TTC549 (cell line): ENCODE data around the gene PSMD13.
"Not testable (repeated sequence)": the region's sequence is repeated elsewhere in the genome, so short reads cannot be mapped to it uniquely, and the experiment has no call there.

Source experiments
- FAIRE-seq: peaks from 2 replicates; lab custom pipeline; 2012; peaks lifted over from hg19 to GRCh38; lab: Jason Lieb, UNC

Gene PSMD13

DNA sequence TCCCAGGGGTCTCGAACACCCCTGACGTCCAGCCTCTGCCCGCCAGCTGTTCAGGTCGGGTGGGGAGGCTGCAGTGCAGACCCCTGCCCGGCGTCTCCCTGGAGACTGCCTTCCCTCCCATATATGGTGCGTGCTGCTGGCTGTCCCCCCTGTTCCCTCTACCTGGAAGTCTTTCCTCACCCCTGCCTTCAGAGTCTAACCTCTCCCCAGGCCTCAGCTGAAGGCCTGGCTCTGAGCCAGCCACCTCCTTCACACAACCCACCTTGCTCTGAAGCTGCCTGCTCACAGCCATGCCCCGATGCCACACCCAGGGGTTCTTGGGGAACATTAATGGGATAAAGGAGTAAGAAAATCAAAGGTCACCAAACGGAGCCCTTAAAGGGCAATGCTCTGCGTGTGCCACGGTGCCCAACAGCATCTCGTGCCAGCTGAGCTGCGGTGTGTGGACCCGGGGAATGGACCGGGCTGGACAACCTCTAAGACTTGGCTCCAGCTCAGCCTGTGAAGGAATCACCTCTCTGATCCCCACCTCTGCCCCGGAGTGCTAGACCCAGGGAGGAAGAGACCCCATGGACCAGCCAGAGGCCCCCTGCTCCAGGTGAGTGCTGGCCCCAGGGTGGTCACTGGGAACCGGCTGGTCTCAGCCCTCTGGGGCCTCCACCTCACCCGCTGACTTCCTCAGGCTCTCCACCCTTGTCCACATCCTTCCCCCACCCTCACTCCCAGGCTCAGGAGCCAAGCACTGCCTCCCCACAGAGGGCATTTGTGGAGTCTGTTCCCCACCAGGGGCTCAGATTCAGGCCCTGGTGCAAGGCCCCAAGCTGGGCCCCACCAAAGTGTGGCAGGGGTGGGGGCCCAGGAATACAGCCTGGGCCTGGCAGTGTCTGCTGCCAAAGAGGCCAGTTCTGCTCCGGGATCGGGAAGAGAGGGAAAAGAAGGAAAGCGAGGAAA lies 41.5 kb downstream of the PSMD13 start, which contains the start of gene NLRP6:
Gene NLRP6, plus strand, starts transcription at position 407 of the 951 bp plus-strand sequence. Its CDS starts 163 bp downstream, at position 570.
- no peak for FAIRE-seq

DNA sequence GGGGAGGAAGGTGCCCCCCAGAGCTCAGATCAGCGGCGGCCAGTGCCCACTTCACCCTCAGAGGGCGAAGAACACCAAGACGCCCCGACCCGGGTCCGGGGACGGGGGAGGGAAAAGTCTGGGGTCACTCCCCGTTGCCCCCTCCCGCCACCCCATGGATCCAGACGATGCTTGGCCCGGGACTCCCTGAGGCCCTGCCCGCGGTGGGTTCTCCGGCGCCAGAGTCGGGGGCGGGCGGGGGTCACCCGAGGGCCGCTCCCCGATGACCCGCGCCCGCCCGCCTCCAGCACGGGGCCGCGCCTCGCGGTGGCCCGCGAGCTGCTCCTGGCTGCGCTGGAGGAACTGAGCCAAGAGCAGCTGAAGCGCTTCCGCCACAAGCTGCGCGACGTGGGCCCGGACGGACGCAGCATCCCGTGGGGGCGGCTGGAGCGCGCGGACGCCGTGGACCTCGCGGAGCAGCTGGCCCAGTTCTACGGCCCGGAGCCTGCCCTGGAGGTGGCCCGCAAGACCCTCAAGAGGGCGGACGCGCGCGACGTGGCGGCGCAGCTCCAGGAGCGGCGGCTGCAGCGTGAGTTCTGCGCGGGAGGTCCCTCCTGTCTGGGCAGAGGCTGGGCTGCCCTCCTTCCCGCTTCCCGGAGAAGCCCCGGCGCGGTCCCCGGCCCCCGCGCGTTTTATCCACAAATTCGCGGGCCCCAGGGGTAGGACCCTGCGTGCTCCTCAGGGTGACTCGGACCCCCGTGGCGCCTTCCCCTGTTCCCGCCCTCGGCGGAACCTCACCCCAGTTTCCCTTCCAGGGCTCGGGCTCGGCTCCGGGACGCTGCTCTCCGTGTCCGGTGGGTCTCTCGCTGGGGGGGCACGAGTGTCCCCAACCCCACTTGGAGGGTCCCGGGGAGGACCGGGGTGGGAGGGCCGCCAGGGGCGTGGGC lies 42.5 kb downstream of the PSMD13 start:
- FAIRE-seq, result no peak

DNA sequence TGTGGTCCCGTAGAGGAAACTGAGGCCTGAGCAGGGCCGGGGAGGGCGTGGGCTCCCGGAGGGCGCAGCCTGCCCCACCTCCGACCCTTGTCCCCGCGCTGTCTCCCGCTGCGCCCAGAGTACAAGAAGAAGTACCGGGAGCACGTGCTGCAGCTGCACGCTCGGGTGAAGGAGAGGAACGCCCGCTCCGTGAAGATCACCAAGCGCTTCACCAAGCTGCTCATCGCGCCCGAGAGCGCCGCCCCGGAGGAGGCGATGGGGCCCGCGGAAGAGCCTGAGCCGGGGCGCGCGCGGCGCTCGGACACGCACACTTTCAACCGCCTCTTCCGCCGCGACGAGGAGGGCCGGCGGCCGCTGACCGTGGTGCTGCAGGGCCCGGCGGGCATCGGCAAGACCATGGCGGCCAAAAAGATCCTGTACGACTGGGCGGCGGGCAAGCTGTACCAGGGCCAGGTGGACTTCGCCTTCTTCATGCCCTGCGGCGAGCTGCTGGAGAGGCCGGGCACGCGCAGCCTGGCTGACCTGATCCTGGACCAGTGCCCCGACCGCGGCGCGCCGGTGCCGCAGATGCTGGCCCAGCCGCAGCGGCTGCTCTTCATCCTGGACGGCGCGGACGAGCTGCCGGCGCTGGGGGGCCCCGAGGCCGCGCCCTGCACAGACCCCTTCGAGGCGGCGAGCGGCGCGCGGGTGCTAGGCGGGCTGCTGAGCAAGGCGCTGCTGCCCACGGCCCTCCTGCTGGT lies 43.4 kb downstream of the PSMD13 start:
- FAIRE-seq, result no peak

DNA sequence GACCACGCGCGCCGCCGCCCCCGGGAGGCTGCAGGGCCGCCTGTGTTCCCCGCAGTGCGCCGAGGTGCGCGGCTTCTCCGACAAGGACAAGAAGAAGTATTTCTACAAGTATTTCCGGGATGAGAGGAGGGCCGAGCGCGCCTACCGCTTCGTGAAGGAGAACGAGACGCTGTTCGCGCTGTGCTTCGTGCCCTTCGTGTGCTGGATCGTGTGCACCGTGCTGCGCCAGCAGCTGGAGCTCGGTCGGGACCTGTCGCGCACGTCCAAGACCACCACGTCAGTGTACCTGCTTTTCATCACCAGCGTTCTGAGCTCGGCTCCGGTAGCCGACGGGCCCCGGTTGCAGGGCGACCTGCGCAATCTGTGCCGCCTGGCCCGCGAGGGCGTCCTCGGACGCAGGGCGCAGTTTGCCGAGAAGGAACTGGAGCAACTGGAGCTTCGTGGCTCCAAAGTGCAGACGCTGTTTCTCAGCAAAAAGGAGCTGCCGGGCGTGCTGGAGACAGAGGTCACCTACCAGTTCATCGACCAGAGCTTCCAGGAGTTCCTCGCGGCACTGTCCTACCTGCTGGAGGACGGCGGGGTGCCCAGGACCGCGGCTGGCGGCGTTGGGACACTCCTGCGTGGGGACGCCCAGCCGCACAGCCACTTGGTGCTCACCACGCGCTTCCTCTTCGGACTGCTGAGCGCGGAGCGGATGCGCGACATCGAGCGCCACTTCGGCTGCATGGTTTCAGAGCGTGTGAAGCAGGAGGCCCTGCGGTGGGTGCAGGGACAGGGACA lies 44.1 kb downstream of the PSMD13 start:
- no peak for FAIRE-seq

DNA sequence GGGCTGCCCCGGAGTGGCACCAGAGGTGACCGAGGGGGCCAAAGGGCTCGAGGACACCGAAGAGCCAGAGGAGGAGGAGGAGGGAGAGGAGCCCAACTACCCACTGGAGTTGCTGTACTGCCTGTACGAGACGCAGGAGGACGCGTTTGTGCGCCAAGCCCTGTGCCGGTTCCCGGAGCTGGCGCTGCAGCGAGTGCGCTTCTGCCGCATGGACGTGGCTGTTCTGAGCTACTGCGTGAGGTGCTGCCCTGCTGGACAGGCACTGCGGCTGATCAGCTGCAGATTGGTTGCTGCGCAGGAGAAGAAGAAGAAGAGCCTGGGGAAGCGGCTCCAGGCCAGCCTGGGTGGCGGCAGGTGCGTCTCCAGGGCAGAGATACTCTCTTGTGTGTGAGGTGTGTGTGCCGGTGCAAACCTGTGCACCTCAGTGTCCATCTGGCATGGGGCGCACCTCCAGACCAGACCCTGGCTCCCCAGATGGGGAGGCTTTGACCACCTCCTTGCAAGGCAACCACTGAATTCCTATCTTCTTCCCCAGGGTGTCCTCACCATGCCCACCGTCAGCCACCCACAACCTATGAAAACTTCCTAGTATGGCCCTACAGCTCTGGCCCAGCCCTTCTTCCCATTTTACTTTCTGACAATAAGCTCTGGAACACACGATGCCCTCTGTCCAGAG lies 44.8 kb downstream of the PSMD13 start:
- FAIRE-seq, result no peak

DNA sequence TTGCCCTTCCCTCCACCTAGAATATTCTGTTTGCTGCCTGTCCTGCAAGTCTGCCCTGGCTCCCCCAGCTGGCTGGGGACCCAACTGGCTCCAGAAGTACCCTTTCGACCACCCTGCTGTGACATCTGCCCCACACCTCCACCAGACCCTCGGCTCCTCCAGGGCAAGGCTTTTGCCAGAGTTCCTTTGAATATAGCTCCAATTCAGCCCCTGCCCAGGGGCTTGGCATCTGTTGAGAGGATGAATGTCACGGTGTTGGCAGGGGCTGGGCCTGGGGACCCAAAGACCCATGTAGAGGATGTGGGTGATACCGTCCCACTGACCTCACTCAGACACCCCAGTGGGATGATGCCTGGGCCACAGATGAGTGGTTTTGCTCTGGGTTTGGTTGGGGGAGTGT lies 45.4 kb downstream of the PSMD13 start:
- no peak for FAIRE-seq

DNA sequence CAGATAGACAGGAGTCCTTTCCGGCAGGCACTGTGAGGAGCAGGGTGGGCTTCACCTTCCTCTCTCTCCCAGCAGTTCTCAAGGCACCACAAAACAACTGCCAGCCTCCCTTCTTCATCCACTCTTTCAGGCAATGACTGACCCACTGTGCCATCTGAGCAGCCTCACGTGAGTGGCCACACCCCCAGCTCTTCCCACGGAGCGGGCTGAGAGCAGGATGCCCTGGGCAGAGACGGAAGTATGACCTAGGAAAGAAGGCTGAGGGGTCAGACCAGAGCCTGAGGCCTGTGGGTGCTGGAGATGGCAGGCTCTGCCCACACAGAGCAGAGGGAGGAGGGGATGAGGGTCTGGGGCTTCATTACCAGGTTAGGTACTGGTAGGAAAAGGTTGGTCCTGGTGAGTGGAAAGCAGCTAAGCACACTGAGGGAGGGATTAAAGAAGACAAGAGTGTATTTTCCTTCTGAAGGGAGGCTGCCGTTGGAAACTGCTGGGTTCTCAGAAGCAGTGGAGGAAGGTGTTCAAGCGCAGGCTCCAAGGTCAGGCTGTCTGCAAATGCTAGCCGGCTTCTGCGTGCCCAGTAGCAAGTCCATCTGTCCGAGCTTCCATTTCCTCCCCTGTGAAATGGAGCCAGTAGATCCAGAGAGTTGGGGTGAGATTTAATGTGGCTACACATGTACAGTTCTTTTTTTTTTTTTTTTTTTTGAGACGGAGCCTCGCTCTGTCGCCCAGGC lies 46.0 kb downstream of the PSMD13 start:
- FAIRE-seq, result no peak

DNA sequence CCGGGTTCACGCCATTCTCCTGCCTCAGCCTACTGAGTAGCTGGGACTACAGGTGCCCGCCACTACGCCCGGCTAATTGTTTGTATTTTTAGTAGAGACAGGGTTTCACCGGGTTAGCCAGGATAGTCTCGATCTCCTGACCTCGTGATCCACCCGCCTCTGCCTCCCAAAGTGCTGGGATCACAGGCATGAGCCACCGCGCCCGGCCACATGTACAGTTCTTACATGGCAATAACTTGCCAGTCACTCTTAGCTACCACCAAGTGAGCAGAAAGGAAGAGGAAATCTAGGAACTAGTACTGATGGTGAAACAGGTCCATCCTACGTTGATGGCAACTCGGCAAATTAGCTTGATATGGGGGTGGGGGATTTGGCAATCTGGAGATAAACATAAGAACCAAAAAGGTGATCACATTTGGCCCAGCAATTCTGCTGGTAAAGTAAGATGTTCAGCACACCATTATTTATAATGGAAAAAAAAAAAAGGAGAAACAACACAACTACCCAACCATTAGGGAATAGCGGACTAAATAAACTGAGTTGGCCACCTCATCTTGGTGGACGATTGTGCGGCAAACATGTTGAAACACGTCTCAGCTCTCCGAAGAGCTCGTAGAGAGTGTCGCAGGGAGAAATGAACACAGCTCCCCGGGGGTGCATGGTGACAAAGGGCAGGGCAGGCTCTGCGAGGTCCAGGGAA lies 46.8 kb downstream of the PSMD13 start:
- FAIRE-seq, result no peak

DNA sequence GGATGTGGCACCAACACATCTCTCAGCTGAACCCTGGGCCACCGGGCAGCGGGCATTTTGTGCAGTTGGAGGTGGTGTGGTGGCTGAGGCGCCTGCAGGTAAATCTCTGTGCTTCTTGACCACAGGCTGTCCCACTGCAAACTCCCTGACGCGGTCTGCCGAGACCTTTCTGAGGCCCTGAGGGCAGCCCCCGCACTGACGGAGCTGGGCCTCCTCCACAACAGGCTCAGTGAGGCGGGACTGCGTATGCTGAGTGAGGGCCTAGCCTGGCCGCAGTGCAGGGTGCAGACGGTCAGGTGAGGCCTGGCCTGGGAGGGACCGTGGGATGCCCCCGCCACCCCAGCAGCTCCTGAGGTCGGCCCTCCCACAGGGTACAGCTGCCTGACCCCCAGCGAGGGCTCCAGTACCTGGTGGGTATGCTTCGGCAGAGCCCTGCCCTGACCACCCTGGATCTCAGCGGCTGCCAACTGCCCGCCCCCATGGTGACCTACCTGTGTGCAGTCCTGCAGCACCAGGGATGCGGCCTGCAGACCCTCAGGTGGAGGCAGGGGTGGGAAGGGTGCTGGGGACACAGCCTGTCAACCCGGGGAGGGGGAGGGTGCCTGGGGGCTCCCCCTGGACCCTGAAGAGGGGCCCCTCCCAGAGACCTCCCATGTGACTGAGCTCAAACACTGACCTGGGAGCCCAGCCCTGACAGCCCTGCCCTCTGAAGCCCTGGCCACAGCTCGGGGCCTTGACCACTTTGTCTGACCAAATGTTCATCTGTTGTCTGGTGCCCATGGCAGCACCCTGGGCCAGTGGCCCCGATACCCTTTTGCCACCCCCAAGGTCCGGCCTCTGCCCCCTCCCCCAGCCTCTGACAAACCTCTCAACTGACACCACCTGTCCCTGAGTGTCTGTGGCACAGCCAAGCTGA lies 47.6 kb downstream of the PSMD13 start:
- FAIRE-seq, result no peak

DNA sequence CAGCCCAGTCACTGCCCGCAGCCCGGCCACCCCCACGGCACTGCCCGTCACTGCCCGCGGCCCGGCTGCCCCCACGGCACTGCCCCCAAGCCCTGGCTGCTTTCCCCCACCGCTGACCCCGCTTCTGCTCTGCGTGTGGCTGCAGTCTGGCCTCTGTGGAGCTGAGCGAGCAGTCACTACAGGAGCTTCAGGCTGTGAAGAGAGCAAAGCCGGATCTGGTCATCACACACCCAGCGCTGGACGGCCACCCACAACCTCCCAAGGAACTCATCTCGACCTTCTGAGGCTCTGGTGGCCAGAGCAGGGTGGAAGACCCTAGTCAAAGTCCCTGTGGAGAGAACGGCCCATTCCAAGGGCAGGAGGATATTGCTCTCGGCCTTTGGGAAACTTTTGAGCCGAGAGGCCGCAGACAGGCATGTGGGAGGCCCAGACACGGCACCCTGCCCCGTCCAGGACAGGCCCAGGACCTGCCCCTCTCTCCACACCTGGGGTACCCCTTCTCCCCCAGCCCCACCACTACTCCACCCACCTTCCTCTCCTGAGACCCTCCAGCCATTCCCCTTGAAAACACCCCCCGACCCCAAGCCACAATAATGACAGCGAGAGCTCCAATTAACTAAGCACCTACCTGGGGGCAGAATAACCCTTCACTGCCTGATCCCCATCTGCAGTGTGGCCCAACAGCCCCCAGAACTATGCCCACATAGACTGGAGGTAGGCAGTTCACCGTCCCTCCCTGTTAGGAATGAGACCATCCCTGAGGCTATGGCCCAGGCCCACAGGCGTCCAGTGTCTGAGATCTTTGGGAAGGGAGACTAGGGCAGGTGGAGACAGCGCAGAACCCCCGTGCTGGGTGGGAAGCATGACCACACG lies 48.5 kb downstream of the PSMD13 start:
- FAIRE-seq, result no peak

DNA sequence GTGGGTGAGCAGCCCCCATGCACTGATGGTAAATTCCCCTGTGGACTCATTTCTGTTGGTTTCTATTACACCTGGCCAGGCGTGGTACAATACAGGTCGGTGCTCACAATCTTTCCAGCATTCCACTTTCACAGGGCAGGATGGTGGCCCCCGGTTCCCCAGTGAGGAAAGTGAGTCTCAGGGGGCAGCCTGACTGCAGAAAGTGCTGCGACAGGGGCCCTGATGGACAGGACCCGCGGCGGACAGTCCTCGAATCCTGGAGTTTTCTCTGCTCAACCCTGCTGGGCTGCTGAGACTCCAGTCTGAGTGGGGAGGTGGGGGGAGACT lies 49.1 kb downstream of the PSMD13 start:
- no peak for FAIRE-seq

DNA sequence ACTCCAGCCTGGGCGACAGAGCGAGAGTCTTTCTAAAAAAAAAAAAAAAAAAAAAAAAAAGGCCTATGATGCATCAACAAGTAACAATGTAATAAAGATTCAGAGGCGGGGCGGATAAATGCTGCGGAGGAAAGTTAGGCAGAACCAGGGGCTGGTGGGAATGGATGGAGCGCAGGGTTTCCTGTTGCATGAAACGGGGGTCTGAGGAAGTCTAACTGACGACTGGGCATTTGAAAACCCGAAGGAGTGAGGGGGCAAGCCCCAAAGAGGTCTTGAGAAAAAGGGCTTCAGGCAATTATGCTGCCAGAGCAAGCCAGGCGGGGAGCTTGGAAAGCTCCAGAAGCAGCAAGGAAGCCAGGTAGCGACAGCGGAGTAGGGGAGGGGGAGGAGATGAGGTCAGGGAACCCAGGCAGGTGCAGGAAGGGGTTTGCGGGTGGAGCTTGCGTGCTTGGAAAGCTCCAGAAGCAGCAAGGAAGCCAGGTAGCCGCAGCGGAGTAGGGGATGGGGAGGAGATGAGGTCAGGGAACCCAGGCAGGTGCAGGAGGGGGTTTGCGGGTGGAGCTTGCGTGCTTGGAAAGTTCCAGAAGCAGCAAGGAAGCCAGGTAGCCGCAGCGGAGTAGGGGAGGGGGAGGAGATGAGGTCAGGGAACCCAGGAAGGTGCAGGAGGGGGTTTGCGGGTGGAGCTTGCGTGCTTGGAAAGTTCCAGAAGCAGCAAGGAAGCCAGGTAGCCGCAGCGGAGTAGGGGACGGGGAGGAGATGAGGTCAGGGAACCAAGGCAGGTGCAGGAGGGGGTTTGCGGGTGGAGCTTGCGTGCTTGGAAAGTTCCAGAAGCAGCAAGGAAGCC lies 50.4 kb downstream of the PSMD13 start:
- FAIRE-seq, result not testable (repeated sequence)

DNA sequence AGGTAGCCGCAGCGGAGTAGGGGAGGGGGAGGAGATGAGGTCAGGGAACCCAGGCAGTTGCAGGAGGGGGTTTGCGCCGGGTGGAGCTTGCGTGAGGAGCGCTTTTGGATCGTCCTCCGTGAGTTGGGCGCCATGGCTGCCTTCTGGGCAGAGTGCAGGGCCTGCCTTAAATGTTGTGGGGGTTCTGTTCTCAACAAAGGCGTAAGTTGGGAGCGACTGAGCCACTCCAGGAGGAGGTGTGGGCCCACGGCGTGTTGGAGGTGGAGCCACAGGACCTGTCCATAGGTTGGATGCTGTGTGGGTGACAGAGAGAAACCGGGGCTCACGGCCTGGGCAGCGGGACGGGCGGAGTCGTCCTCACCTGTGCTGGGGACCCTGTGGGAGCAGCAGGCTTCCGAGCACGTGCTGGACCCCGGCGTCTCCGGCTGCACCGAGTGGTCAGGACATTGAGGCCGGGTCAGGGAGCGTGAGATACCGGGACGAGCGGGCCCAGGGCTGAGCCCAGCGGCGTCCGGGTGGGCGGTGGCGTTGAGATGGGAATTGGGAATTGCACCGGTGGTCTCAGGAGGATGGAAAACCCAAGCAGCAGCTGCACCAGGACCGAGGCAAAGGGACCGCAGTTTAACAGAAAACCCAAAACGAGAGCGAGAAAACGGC lies 51.2 kb downstream of the PSMD13 start:
- FAIRE-seq, result no peak

DNA sequence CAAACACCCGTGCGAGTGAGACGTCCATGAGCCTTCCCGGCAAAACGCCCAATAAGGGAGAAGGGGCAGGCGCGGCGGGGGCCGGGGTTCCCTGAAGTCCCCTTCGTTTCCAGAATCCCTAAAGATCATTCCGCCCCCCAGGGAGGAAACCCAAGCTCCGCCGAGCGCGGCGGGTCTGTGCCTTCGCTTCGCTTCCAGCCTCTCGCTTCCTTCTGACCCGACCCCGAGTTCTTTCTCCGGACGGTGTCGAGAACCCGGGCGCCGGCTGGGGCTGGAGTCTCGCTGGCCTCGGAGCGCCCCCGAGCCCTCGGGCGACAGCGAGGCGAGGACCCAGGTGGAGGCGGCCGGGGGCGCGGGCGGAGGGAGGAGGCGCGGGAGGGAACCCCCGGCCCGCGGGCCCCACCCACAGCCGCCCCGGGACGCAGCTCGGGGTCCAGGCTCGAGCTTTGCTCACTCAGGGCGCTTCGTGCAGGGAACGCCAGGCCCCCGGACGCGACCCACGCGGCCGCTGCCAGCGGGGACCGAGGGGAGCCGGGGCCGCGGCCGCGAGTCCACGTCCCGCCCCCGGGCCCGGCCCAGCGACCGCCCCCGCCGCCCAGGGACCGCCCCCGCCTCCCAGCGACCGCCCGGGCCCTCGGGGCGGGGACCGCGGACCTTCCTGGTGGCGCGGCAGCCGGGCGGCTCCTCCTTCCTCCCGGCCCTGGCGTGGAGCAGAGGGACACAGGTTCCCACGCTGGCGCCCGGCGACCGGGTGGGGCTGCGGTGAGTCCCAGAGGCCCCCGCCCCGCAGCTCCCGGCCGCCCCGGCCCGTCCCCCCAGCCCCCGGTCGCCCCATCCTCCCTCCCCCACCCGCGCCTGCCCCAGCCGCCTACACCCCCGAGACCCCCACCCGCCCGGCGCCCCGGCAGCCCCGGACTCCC lies 52.0 kb downstream of the PSMD13 start, which contains the start of gene PGGHG:
Gene PGGHG, plus strand, starts transcription at position 649 of the 920 bp plus-strand sequence. CDS start 691 bp downstream, outside the sequence.
- no peak for FAIRE-seq

DNA sequence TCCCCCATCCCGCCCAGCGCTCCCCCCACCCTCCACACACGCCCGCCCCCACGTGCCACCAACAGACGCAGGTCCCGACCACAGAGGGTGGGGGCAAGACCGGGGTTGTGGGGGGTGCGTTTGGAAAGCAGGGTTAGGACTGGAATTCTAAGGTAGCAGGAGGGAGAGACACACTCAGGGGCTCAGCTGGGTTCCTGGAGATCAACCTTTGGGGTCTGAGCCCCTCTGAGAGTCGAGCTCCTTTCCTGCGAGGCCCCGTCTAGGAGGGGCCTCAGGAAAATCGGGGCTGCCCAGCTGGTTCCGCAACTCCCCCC lies 52.6 kb downstream of the PSMD13 start:
- FAIRE-seq, result no peak
